ENCODE results near the gene PRSS22. TPM values are rescaled to one million over a fixed set of nuclear protein-coding genes. Genes with fewer than 3 reads are reported as not detected.

Gene PRSS22
- total and polyA plus RNA-seq, 2 donors = 0.42 to 4.1 TPM

DNA sequence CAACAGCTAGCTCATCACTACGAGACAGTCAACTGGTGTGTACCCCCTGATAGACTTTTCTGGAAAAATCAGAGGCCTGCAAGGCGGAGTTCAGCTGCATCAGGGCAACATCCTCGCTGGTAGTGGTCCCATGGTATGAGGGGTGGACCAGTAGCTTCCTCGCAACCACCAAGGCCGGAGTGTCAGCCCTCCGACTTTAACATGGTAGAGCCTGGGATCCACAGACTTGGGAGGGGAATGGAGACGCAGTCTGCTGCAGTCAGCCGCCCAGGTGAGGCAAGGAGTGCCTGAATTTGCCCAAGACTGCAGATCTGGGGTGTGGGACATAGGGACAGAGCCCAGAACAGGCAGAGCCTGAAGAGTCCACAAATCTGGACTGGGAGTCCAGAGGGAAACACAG is 14.4 kb downstream of the PRSS22 start:
- no peak for DNase-seq (ENCODE audit: low read depth in 6 of 9, low spot score in 9 of 9)
- Histone ChIP-seq H3K27ac (ENCODE audit: low read depth in 1 of 2, low read length in 1 of 2) (no peak overlapping the region), H3K4me1 (ENCODE audit: control insufficient read depth in 2 of 2, insufficient read depth in 2 of 2, low read length in 2 of 2) (peaks cover 6 to 12% of the 10 kb centered on the region in 2 donors), H3K36me3 (ENCODE audit: control insufficient read depth in 2 of 2, insufficient read depth in 2 of 2, low read length in 1 of 2) (no peaks in the 10 kb centered on the region), H3K27me3 (ENCODE audit: control insufficient read depth in 2 of 2, insufficient read depth in 1 of 2, low read length in 1 of 2) (peaks cover 0 to 15% of the 10 kb centered on the region in 2 donors), H3K4me3 (ENCODE audit: low read length in 2 of 2) (no peak overlapping the region), H3K9me3 (ENCODE audit: control insufficient read depth in 2 of 2, insufficient read depth in 1 of 2, low read length in 1 of 2) (peaks cover 2 to 17% of the 10 kb centered on the region in 2 donors)
- WGBS = 94% methylated on average over 8 of the region's 8 CpGs

DNA sequence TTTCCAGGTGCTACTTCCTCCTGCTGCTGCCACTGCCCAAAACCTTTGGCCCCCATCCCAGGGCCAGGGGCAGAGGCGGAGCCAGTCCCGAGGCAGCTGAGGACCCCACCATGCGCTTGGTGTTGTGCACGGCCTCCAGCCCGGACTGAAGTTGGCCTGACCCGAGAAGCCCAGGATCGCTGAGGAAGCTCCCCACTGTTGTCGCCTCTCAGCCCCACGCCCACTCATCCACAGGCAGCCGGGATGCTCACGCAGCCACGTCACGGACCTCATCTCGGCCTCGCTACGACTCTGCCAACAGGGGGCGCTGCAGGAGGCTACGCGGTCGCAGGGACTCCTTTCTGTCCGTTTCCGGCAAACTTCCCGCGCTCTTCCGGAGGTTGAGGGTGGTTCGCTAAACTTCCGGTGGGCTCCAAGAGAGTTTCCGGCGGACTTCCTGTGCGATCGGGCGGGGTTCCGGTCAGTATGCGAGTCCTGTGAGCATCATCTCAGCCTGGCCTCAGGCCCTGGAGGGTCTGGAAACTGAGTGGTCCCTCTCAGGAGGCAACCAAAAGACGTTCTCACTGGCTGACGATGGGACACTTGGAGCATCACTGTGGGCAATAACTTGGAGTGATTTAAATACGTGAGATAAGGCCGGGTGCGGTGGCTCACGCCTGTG is 15.5 kb downstream of the PRSS22 start:
- peaks cover 2 to 17% of the 10 kb centered on the region in 2 donors for H3K9me3 ChIP-seq (ENCODE audit: control insufficient read depth in 2 of 2, insufficient read depth in 1 of 2, low read length in 1 of 2)
- no peak overlapping the region for H3K4me3 ChIP-seq (ENCODE audit: low read length in 2 of 2)
- DNase-seq (ENCODE audit: low read depth in 6 of 9, low spot score in 9 of 9) = peak in 2 of 9 donors; percentile 23 to 26
- H3K27me3 ChIP-seq (ENCODE audit: control insufficient read depth in 2 of 2, insufficient read depth in 1 of 2, low read length in 1 of 2) = peaks cover 0 to 21% of the 10 kb centered on the region in 2 donors
- 43% methylated on average over 40 of the region's 40 CpGs for WGBS
- H3K4me1 ChIP-seq (ENCODE audit: control insufficient read depth in 2 of 2, insufficient read depth in 2 of 2, low read length in 2 of 2) = peaks cover 6 to 12% of the 10 kb centered on the region in 2 donors
- H3K36me3 ChIP-seq (ENCODE audit: control insufficient read depth in 2 of 2, insufficient read depth in 2 of 2, low read length in 1 of 2) = no peaks in the 10 kb centered on the region
- H3K27ac ChIP-seq (ENCODE audit: low read depth in 1 of 2, low read length in 1 of 2) = no peak overlapping the region

DNA sequence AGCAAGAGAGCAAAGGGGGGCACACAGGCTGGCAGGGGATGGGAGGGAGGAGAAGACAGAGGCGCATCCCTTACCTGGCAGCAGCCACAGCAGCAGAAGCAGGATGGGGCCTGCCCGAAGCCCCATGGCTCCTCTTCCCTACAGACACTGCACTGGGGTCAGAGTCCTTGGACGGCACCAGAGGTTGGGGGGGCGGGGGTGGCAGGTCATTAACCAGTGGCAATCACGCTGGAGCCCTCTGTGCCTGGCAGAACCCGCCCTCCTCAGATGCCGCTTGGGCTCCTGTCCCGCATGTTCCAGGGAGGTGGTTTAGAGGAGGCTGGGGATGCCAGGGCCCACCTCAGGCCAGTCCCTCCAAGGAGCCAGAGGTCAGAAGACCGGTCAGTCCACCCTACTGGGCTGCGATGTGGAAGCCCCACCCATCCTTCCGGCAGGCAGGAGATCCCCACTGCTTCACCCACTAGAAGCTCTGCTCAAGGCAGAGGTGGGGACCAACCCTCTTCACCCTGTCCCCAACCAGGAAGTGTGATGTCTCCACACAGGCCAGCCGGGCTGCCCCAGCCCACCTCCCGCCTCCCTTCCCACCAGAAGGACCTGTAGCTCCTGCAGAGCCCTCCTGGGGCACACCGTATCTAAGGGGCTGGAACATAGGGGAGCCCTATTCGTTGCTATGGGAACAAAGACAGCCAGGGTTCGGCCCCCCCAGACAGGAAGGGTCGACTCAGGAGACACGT is 16.2 kb downstream of the PRSS22 start:
- H3K4me3 ChIP-seq (ENCODE audit: low read length in 2 of 2) = no peak overlapping the region
- WGBS = 81% methylated on average over 18 of the region's 18 CpGs
- peaks cover 6 to 12% of the 10 kb centered on the region in 2 donors for H3K4me1 ChIP-seq (ENCODE audit: control insufficient read depth in 2 of 2, insufficient read depth in 2 of 2, low read length in 2 of 2)
- no peak overlapping the region for H3K27ac ChIP-seq (ENCODE audit: low read depth in 1 of 2, low read length in 1 of 2)
- H3K27me3 ChIP-seq (ENCODE audit: control insufficient read depth in 2 of 2, insufficient read depth in 1 of 2, low read length in 1 of 2) = peaks cover 0 to 21% of the 10 kb centered on the region in 2 donors
- H3K36me3 ChIP-seq (ENCODE audit: control insufficient read depth in 2 of 2, insufficient read depth in 2 of 2, low read length in 1 of 2) = no peaks in the 10 kb centered on the region
- no peak for DNase-seq (ENCODE audit: low read depth in 6 of 9, low spot score in 9 of 9)
- peaks cover 2 to 17% of the 10 kb centered on the region in 2 donors for H3K9me3 ChIP-seq (ENCODE audit: control insufficient read depth in 2 of 2, insufficient read depth in 1 of 2, low read length in 1 of 2)

DNA sequence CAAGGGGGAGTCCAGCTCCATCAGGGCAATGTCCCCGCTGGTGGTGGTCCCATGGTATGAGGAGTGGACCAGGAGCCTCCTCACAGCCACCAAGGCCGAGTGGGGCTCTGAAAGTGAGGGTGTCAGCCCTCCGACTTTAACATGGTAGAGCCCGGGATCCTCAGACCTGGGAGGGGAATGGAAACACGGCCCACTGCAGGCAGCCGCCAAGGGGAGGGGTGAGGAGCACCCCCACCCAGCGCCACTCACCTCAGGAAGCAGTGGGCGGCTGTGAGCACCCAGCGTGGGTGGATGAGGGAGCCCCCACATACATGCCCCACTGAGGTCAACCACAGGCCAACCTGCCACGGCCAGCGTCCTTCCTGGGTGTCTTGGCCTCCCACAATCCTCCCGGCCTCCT is 17.1 kb downstream of the PRSS22 start:
- Histone ChIP-seq H3K27ac (ENCODE audit: low read depth in 1 of 2, low read length in 1 of 2) (no peak overlapping the region), H3K36me3 (ENCODE audit: control insufficient read depth in 2 of 2, insufficient read depth in 2 of 2, low read length in 1 of 2) (no peaks in the 10 kb centered on the region), H3K4me3 (ENCODE audit: low read length in 2 of 2) (no peak overlapping the region), H3K27me3 (ENCODE audit: control insufficient read depth in 2 of 2, insufficient read depth in 1 of 2, low read length in 1 of 2) (peaks cover 0 to 28% of the 10 kb centered on the region in 2 donors), H3K9me3 (ENCODE audit: control insufficient read depth in 2 of 2, insufficient read depth in 1 of 2, low read length in 1 of 2) (peaks cover 2 to 17% of the 10 kb centered on the region in 2 donors), H3K4me1 (ENCODE audit: control insufficient read depth in 2 of 2, insufficient read depth in 2 of 2, low read length in 2 of 2) (peaks cover 6 to 12% of the 10 kb centered on the region in 2 donors)
- DNase-seq (ENCODE audit: low read depth in 6 of 9, low spot score in 9 of 9) = no peak
- WGBS = 55% methylated on average over 12 of the region's 12 CpGs

DNA sequence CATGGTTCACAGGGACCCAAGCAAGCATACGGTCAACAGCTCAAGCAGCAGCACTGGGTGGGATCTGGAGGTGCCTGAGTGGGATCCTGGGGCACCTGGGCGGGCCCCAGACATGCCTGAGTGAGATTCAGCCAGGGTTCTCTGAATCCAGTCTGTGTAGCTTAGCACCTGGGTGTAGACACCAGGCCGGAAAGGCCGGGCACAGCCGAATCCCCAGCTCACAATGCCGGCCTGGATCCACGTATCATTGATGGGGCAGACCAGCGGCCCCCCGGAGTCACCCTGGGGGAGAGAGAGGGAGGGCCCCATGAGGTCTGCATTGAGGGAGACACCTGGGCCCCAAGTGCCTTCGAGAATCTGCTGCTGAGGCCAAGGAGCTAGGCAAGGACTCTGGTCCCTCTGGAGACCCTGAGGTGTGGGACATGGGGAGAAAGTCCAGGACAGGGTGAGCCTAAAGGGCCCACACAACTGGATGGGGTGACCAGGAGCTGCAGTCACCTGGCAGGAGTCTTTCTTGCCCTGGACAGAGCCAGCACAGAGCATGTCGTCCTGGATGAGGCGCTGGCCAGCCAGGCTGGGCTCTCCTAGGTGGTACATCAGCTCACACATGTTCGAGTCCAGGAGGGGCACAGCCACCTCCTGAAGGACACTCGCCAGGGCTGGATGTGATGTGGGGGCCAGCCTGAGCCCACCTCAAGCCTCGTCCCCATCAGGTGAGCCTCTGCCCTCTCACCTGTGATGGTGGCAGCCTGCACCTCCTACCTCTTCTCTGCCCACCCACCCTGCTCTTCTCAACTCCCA is 18.1 kb downstream of the PRSS22 start:
- Histone ChIP-seq H3K27ac (ENCODE audit: low read depth in 1 of 2, low read length in 1 of 2) (no peak overlapping the region), H3K27me3 (ENCODE audit: control insufficient read depth in 2 of 2, insufficient read depth in 1 of 2, low read length in 1 of 2) (peaks cover 0 to 32% of the 10 kb centered on the region in 2 donors), H3K9me3 (ENCODE audit: control insufficient read depth in 2 of 2, insufficient read depth in 1 of 2, low read length in 1 of 2) (peaks cover 2 to 17% of the 10 kb centered on the region in 2 donors), H3K4me1 (ENCODE audit: control insufficient read depth in 2 of 2, insufficient read depth in 2 of 2, low read length in 2 of 2) (peaks cover 6 to 12% of the 10 kb centered on the region in 2 donors), H3K36me3 (ENCODE audit: control insufficient read depth in 2 of 2, insufficient read depth in 2 of 2, low read length in 1 of 2) (no peaks in the 10 kb centered on the region), H3K4me3 (ENCODE audit: low read length in 2 of 2) (no peak overlapping the region)
- 91% methylated on average over 15 of the region's 15 CpGs for WGBS
- DNase-seq (ENCODE audit: low read depth in 6 of 9, low spot score in 9 of 9) = no peak

DNA sequence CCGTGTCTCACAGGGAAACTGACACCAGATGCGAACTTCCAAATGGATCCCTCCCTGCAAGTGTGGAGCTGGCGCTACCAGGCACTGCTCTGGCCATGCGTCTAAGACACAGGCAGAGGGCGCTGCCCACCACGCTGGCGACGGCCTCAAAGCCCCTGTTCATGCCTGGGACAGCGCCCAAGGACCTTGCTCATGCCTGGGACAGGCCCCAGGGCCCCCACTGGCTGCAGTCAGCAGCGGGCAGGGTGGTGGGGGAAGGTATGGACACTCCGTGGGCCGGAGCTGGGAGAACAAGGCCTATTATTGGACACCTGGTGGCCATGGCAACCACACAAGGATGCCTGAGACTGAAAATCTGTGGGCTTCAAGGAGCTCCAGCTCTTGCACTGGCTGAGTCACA is 19.0 kb downstream of the PRSS22 start:
- 6% methylated on average over 12 of the region's 12 CpGs for WGBS
- peaks cover 0 to 32% of the 10 kb centered on the region in 2 donors for H3K27me3 ChIP-seq (ENCODE audit: control insufficient read depth in 2 of 2, insufficient read depth in 1 of 2, low read length in 1 of 2)
- no peak overlapping the region for H3K4me3 ChIP-seq (ENCODE audit: low read length in 2 of 2)
- peaks cover 2 to 17% of the 10 kb centered on the region in 2 donors for H3K9me3 ChIP-seq (ENCODE audit: control insufficient read depth in 2 of 2, insufficient read depth in 1 of 2, low read length in 1 of 2)
- no peaks in the 10 kb centered on the region for H3K36me3 ChIP-seq (ENCODE audit: control insufficient read depth in 2 of 2, insufficient read depth in 2 of 2, low read length in 1 of 2)
- peaks cover 6 to 12% of the 10 kb centered on the region in 2 donors for H3K4me1 ChIP-seq (ENCODE audit: control insufficient read depth in 2 of 2, insufficient read depth in 2 of 2, low read length in 2 of 2)
- peak in 4 of 9 donors; percentile 12 to 32 (median 27) for DNase-seq (ENCODE audit: low read depth in 6 of 9, low spot score in 9 of 9)
- H3K27ac ChIP-seq (ENCODE audit: low read depth in 1 of 2, low read length in 1 of 2) = no peak overlapping the region

DNA sequence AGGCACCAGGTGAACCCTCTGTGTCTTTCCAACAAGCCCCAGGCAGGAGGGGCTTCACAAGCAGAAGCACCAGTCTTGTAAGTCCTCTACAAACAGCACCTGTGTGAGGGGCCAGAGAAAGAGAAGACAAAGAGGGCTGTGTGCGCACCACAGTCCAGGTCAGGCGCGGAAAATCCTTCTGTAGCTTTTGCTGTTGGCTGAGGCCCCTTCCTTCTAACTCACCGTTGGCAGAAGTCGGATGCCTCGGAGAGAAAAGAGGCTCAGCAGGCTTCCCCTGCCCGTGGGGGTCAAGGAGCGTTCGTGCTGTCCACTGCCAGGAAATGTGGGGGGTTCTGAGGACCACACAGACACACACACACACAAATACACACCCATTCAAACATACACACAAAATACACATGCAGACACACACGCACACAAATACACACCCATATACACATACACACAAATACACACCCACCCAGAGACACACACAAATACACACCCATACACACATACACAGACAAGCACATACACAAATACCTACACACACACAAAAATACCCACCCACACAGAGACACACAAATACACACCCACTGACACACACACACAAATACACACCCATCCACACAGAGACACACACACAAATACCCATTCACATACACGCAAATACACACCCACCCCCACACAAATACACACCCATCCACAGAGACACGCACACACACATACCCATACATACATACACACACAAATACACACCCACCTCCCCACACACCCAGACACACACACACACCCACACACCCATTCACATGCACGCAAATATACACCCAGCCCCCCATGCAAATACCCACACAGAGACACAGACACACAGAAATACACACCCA is 21.1 kb downstream of the PRSS22 start:
- Histone ChIP-seq H3K27me3 (ENCODE audit: control insufficient read depth in 2 of 2, insufficient read depth in 1 of 2, low read length in 1 of 2) (peaks cover 0 to 24% of the 10 kb centered on the region in 2 donors), H3K4me3 (ENCODE audit: low read length in 2 of 2) (no peak overlapping the region), H3K27ac (ENCODE audit: low read depth in 1 of 2, low read length in 1 of 2) (no peak overlapping the region), H3K9me3 (ENCODE audit: control insufficient read depth in 2 of 2, insufficient read depth in 1 of 2, low read length in 1 of 2) (peaks cover 0 to 6% of the 10 kb centered on the region in 2 donors), H3K4me1 (ENCODE audit: control insufficient read depth in 2 of 2, insufficient read depth in 2 of 2, low read length in 2 of 2) (peaks cover under 1 to 4% of the 10 kb centered on the region in 2 donors), H3K36me3 (ENCODE audit: control insufficient read depth in 2 of 2, insufficient read depth in 2 of 2, low read length in 1 of 2) (no peaks in the 10 kb centered on the region)
- WGBS = 92% methylated on average over 13 of the region's 13 CpGs
- DNase-seq (ENCODE audit: low read depth in 6 of 9, low spot score in 9 of 9) = no peak

DNA sequence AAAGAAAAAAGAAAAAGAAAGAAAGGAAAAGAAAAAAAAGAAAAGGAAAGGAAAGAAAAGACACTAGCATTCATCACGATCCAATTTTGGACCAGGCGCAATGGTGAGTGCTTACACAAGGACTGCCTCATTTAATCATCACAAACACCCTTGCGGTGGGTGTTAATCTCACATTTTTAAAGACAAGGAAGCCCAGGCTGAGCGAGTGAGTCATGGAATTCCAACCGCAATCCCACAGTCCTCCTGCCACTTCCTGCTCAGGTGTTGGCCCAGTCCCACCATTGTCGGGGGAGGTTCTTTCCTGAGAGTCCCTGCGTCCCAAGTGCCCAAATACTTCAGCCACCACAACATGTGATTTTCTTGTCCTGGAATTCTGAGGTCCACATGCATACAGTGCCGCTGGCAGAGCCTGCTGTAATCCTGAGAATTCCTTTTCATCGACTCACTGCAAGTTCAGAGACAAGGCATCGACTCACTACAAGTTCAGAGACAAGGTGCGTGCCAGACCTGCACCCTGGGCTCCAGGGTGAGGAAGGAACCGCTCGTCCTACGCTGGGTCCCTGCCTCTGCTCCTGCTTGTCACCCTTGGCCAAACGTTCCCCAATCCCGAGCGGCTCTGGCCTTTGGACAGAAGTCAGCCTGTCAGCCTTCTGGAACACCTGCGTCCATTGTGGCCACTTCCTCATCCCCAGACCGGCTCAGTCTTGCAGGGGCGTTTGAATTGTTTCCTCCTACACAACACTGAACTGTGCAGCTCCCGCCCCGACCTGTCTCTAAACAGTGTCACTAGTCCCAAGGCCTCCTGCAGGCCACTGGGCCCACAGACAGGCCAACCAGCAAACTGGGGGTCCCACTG is 22.1 kb downstream of the PRSS22 start:
- 60% methylated on average over 22 of the region's 22 CpGs for WGBS
- Histone ChIP-seq H3K4me1 (ENCODE audit: control insufficient read depth in 2 of 2, insufficient read depth in 2 of 2, low read length in 2 of 2) (no peaks in the 10 kb centered on the region), H3K27ac (ENCODE audit: low read depth in 1 of 2, low read length in 1 of 2) (no peak overlapping the region), H3K4me3 (ENCODE audit: low read length in 2 of 2) (no peak overlapping the region), H3K36me3 (ENCODE audit: control insufficient read depth in 2 of 2, insufficient read depth in 2 of 2, low read length in 1 of 2) (no peaks in the 10 kb centered on the region), H3K27me3 (ENCODE audit: control insufficient read depth in 2 of 2, insufficient read depth in 1 of 2, low read length in 1 of 2) (peaks cover 0 to 24% of the 10 kb centered on the region in 2 donors), H3K9me3 (ENCODE audit: control insufficient read depth in 2 of 2, insufficient read depth in 1 of 2, low read length in 1 of 2) (peaks cover 0 to 6% of the 10 kb centered on the region in 2 donors)
- DNase-seq (ENCODE audit: low read depth in 6 of 9, low spot score in 9 of 9) = no peak

All from thymus (tissue), 11 donors.